ENCODE results near the gene MSRB3.
"Not testable (repeated sequence)": the region's sequence is repeated elsewhere in the genome, so short reads cannot be mapped to it uniquely, and the experiment has no call there.

MSRB3 gene

GRCh38 chr12:65279369-65280112 is 1.1 kb downstream of the MSRB3 start:
- H3K9ac ChIP-seq (ENCODE audit: insufficient read length), result peak overlapping the region; percentile 67
- H3K27ac ChIP-seq, result no peak overlapping the region
- no peaks in the 10 kb centered on the region for H3K9me3 ChIP-seq (ENCODE audit: low read depth, low read length)
- no peak for DNase-seq (ENCODE audit: low read depth, low spot score)
- H3K36me3 ChIP-seq (ENCODE audit: insufficient read depth, low read length), result no peaks in the 10 kb centered on the region
- TF ChIP-seq POLR2AphosphoS5 (IDR thresholded peaks at IDR 0.05; ENCODE audit: borderline replicate concordance, low read depth, low read length), result no peak
- no peak for TF ChIP-seq FOXP2 (optimal IDR thresholded peaks at IDR 0.05; ENCODE audit: control extremely low read depth, extremely low read length, insufficient read depth)
- no peak for TF ChIP-seq EZH2 (IDR thresholded peaks at IDR 0.05)
- H3K4me3 ChIP-seq, result peak overlapping the region; percentile 78

GRCh38 chr12:65280306-65280705 is 1.8 kb downstream of the MSRB3 start:
- Histone ChIP-seq H3K36me3 (ENCODE audit: insufficient read depth, low read length) (no peaks in the 10 kb centered on the region), H3K9me3 (ENCODE audit: low read depth, low read length) (no peaks in the 10 kb centered on the region), H3K4me3 (no peak overlapping the region), H3K9ac (ENCODE audit: insufficient read length) (no peak overlapping the region), H3K27ac (no peak overlapping the region)
- TF ChIP-seq POLR2AphosphoS5 (IDR thresholded peaks at IDR 0.05; ENCODE audit: borderline replicate concordance, low read depth, low read length) (no peak), EZH2 (IDR thresholded peaks at IDR 0.05) (no peak), FOXP2 (optimal IDR thresholded peaks at IDR 0.05; ENCODE audit: control extremely low read depth, extremely low read length, insufficient read depth) (no peak)
- no peak for DNase-seq (ENCODE audit: low read depth, low spot score)

- DNase-seq (ENCODE audit: low read depth, low spot score), result no peak
- Histone ChIP-seq H3K9ac (ENCODE audit: insufficient read length) (no peak overlapping the region), H3K4me3 (no peak overlapping the region), H3K36me3 (ENCODE audit: insufficient read depth, low read length) (no peaks in the 10 kb centered on the region), H3K9me3 (ENCODE audit: low read depth, low read length) (no peaks in the 10 kb centered on the region), H3K27ac (no peak overlapping the region)
- TF ChIP-seq POLR2AphosphoS5 (IDR thresholded peaks at IDR 0.05; ENCODE audit: borderline replicate concordance, low read depth, low read length) (no peak), EZH2 (IDR thresholded peaks at IDR 0.05) (no peak), FOXP2 (optimal IDR thresholded peaks at IDR 0.05; ENCODE audit: control extremely low read depth, extremely low read length, insufficient read depth) (no peak)
These were observed 4.4 kb downstream of the MSRB3 start for GRCh38 chr12:65282840-65283239.

- H3K36me3 ChIP-seq (ENCODE audit: insufficient read depth, low read length); H3K4me3 ChIP-seq; DNase-seq (ENCODE audit: low read depth, low spot score); H3K27ac ChIP-seq; H3K9me3 ChIP-seq (ENCODE audit: low read depth, low read length); H3K9ac ChIP-seq (ENCODE audit: insufficient read length): not testable (repeated sequence)
These were observed 7.0 kb downstream of the MSRB3 start for GRCh38 chr12:65285532-65285931.

GRCh38 chr12:65287426-65287825 is 8.9 kb downstream of the MSRB3 start:
- no peaks in the 10 kb centered on the region for H3K36me3 ChIP-seq (ENCODE audit: insufficient read depth, low read length)
- no peak overlapping the region for H3K9ac ChIP-seq (ENCODE audit: insufficient read length)
- no peak overlapping the region for H3K27ac ChIP-seq
- H3K9me3 ChIP-seq (ENCODE audit: low read depth, low read length), result no peaks in the 10 kb centered on the region
- DNase-seq (ENCODE audit: low read depth, low spot score), result no peak
- no peak overlapping the region for H3K4me3 ChIP-seq
- TF ChIP-seq FOXP2 (optimal IDR thresholded peaks at IDR 0.05; ENCODE audit: control extremely low read depth, extremely low read length, insufficient read depth) (no peak), POLR2AphosphoS5 (IDR thresholded peaks at IDR 0.05; ENCODE audit: borderline replicate concordance, low read depth, low read length) (no peak), EZH2 (IDR thresholded peaks at IDR 0.05) (no peak)

GRCh38 chr12:65292241-65292640 is 13.8 kb downstream of the MSRB3 start:
- no peak overlapping the region for H3K27ac ChIP-seq
- H3K9me3 ChIP-seq (ENCODE audit: low read depth, low read length), result no peaks in the 10 kb centered on the region
- no peak for DNase-seq (ENCODE audit: low read depth, low spot score)
- TF ChIP-seq POLR2AphosphoS5 (IDR thresholded peaks at IDR 0.05; ENCODE audit: borderline replicate concordance, low read depth, low read length) (no peak), FOXP2 (optimal IDR thresholded peaks at IDR 0.05; ENCODE audit: control extremely low read depth, extremely low read length, insufficient read depth) (no peak), EZH2 (IDR thresholded peaks at IDR 0.05) (no peak)
- no peak overlapping the region for H3K4me3 ChIP-seq
- H3K36me3 ChIP-seq (ENCODE audit: insufficient read depth, low read length), result no peaks in the 10 kb centered on the region
- H3K9ac ChIP-seq (ENCODE audit: insufficient read length), result no peak overlapping the region

GRCh38 chr12:65293735-65294134 is 15.3 kb downstream of the MSRB3 start:
- Histone ChIP-seq H3K27ac (no peak overlapping the region), H3K9me3 (ENCODE audit: low read depth, low read length) (no peaks in the 10 kb centered on the region), H3K9ac (ENCODE audit: insufficient read length) (no peak overlapping the region), H3K36me3 (ENCODE audit: insufficient read depth, low read length) (no peaks in the 10 kb centered on the region), H3K4me3 (no peak overlapping the region)
- no peak for DNase-seq (ENCODE audit: low read depth, low spot score)
- TF ChIP-seq POLR2AphosphoS5 (IDR thresholded peaks at IDR 0.05; ENCODE audit: borderline replicate concordance, low read depth, low read length), result no peak

GRCh38 chr12:65294641-65295262 is 16.3 kb downstream of the MSRB3 start:
- Histone ChIP-seq H3K9ac (ENCODE audit: insufficient read length) (no peak overlapping the region), H3K36me3 (ENCODE audit: insufficient read depth, low read length) (no peaks in the 10 kb centered on the region), H3K4me3 (no peak overlapping the region), H3K9me3 (ENCODE audit: low read depth, low read length) (no peaks in the 10 kb centered on the region), H3K27ac (no peak overlapping the region)
- TF ChIP-seq POLR2AphosphoS5 (IDR thresholded peaks at IDR 0.05; ENCODE audit: borderline replicate concordance, low read depth, low read length), result no peak
- no peak for DNase-seq (ENCODE audit: low read depth, low spot score)
